Dermis blood vessel endothelial cell (primary cell): Measurements from ENCODE around the gene SLAMF1. TPM values are rescaled to one million over a fixed set of nuclear protein-coding genes. Genes with fewer than 3 reads are reported as not detected.
"Not testable (repeated sequence)": the region's sequence is repeated elsewhere in the genome, so short reads cannot be mapped to it uniquely, and the experiment has no call there.

ENCODE experiments used
- DNase-seq: peaks from one replicate; pipeline ENCODE4 v3.0.0; 2010
- total RNA-seq: library from RNA; depleted of rRNA; stranded (reverse); fragments of >200 nt; gene quantifications from 2 replicates; pipeline ENCODE4 v1.2.3, GENCODE V29; 2014

SLAMF1 gene
- total RNA-seq, 1 donor from 2014 or later: not detected

- no peak for DNase-seq
These were observed 56.4 kb downstream of the SLAMF1 start for GRCh38 chr1:160590488-160590887.

- DNase-seq: no peak
These were observed 58.4 kb downstream of the SLAMF1 start for GRCh38 chr1:160588468-160588867.

GRCh38 chr1:160584784-160585183 lies 62.1 kb downstream of the SLAMF1 start:
- no peak for DNase-seq

GRCh38 chr1:160582976-160583375 lies 63.9 kb downstream of the SLAMF1 start:
- not testable (repeated sequence) for DNase-seq

GRCh38 chr1:160581961-160582360 lies 64.9 kb downstream of the SLAMF1 start:
- DNase-seq: no peak

- DNase-seq: no peak
These were observed 66.5 kb downstream of the SLAMF1 start for GRCh38 chr1:160580221-160580812.

GRCh38 chr1:160579216-160579701 lies 67.6 kb downstream of the SLAMF1 start, which contains the start of gene CD84:
Gene CD84 (minus strand): TSS chr1:160579496. CDS start chr1:160579437, 59 bp downstream.
- no peak for DNase-seq

- no peak for DNase-seq
These were observed 68.2 kb downstream of the SLAMF1 start for GRCh38 chr1:160578525-160579191.

- no peak for DNase-seq
These were observed 68.7 kb downstream of the SLAMF1 start for GRCh38 chr1:160578175-160578524.

GRCh38 chr1:160577671-160578070 lies 69.2 kb downstream of the SLAMF1 start:
- no peak for DNase-seq

GRCh38 chr1:160576884-160577283 lies 70.0 kb downstream of the SLAMF1 start:
- DNase-seq: no peak

GRCh38 chr1:160576390-160576789 lies 70.5 kb downstream of the SLAMF1 start:
- no peak for DNase-seq

GRCh38 chr1:160575112-160575664 lies 71.7 kb downstream of the SLAMF1 start:
- DNase-seq: no peak

- no peak for DNase-seq
These were observed 76.0 kb downstream of the SLAMF1 start for GRCh38 chr1:160570840-160571239.

- no peak for DNase-seq
These were observed 77.0 kb downstream of the SLAMF1 start for GRCh38 chr1:160569806-160570205.

- DNase-seq: no peak
These were observed 78.8 kb downstream of the SLAMF1 start for GRCh38 chr1:160567858-160568682.

- DNase-seq: no peak
These were observed 79.5 kb downstream of the SLAMF1 start for GRCh38 chr1:160567341-160567740.

GRCh38 chr1:160565564-160565963 lies 81.3 kb downstream of the SLAMF1 start:
- no peak for DNase-seq

GRCh38 chr1:160563230-160563629 lies 83.6 kb downstream of the SLAMF1 start:
- not testable (repeated sequence) for DNase-seq

GRCh38 chr1:160562745-160563144 lies 84.1 kb downstream of the SLAMF1 start:
- not testable (repeated sequence) for DNase-seq

- no peak for DNase-seq
These were observed 86.0 kb downstream of the SLAMF1 start for GRCh38 chr1:160560806-160561205.

- DNase-seq: no peak
These were observed 86.7 kb downstream of the SLAMF1 start for GRCh38 chr1:160560045-160560705.

- not testable (repeated sequence) for DNase-seq
These were observed 87.4 kb downstream of the SLAMF1 start for GRCh38 chr1:160559437-160559836.
